AG09309 (cell line): ENCODE data around the gene MATN4.

Source experiments
- DNase-seq: peaks from one replicate; pipeline ENCODE4 v3.0.0-alpha.2; 2010; ENCODE audit warnings: low read depth
- H3K4me3 ChIP-seq: 2 replicates; pipeline ENCODE4 v1.5.1; 2011; ENCODE audit warnings: mild to moderate bottlenecking, low read depth, low read length, moderate library complexity; ENCODE audit not compliant: control insufficient read depth
- TF ChIP-seq, protein P1 (sequence below): IDR thresholded peaks from 2 replicates; pipeline ENCODE4 v1.5.1; 2011; ENCODE audit warnings: mild to moderate bottlenecking, low read depth, low read length, inconsistent platforms; ENCODE audit not compliant: insufficient read depth, control insufficient read depth; ENCODE audit errors: missing control alignments

MATN4 gene

DNA sequence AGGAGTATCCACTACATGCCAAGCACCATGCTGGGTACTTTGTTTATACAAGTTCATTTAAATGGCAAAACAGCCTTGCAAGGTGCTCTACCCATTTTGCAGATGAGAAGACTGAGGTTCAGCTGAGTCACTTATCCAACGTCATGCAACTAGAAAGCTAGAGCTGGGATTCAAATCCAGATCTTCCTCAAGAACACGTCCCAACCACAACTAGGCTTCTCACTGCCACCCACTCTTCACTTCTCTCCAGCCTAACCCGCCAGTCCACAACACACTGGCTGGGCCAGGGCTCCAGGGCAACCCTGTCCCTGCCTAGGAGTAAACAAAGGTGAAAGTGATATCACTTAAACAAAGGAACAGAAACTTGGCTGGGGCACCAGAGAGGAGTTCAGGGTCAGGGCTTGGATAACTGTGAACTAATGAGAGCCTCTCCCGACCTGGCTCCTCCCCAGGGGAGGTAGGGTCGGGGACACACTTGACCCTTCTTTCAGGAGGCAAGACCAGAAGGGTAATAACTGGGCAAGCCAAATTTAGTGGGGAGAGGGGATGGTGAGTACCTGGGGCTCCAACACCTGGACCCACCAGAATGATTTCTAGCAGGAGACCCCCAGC, 32.2 kb upstream of the MATN4 start:
- DNase-seq, result no peak
- H3K4me3 ChIP-seq, result no peak overlapping the region
- TF ChIP-seq, protein P1, sequence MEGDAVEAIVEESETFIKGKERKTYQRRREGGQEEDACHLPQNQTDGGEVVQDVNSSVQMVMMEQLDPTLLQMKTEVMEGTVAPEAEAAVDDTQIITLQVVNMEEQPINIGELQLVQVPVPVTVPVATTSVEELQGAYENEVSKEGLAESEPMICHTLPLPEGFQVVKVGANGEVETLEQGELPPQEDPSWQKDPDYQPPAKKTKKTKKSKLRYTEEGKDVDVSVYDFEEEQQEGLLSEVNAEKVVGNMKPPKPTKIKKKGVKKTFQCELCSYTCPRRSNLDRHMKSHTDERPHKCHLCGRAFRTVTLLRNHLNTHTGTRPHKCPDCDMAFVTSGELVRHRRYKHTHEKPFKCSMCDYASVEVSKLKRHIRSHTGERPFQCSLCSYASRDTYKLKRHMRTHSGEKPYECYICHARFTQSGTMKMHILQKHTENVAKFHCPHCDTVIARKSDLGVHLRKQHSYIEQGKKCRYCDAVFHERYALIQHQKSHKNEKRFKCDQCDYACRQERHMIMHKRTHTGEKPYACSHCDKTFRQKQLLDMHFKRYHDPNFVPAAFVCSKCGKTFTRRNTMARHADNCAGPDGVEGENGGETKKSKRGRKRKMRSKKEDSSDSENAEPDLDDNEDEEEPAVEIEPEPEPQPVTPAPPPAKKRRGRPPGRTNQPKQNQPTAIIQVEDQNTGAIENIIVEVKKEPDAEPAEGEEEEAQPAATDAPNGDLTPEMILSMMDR, result no peak

DNA sequence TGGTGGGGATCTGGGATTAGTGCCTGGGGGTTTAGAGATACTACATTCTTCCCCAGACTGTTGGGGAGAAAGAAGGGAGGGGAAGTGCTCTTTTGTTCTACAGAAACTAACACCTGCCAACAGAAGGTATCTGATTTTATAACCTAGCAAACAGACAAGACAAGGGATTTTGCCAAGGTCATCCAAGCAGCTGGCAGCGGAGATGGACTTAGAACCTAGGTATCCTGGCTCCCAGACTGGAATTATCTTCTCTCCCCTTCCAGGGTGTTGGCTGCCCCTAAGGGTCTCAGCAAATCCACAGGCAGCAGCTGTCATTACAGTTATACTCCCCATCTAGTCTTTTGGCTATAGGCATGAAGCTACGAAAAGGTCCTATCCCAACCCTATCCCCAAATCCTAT, 31.7 kb upstream of the MATN4 start:
- TF ChIP-seq, protein P1, result no peak
- DNase-seq, result no peak
- H3K4me3 ChIP-seq, result no peak overlapping the region

DNA sequence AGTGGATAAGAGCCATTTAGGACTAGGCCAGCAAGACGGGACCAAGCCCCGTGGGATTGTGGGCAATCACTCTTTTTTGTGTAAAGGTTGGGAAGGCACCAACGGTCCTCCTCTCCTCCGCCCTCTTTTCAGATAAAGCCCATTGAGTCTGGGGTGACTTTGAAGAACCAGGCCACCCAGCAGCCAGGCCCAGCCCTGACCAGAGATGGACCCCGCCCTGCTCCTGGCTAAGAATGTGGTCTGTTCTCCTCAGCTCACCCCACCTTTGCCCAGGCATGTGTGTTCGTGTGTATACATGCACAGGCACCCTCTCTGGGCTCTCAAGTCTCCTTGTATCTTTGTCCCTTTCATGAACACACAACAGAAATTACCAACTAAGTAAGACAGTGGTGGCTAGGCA, 31.0 kb upstream of the MATN4 start:
- TF ChIP-seq, protein P1, result no peak
- no peak overlapping the region for H3K4me3 ChIP-seq

DNA sequence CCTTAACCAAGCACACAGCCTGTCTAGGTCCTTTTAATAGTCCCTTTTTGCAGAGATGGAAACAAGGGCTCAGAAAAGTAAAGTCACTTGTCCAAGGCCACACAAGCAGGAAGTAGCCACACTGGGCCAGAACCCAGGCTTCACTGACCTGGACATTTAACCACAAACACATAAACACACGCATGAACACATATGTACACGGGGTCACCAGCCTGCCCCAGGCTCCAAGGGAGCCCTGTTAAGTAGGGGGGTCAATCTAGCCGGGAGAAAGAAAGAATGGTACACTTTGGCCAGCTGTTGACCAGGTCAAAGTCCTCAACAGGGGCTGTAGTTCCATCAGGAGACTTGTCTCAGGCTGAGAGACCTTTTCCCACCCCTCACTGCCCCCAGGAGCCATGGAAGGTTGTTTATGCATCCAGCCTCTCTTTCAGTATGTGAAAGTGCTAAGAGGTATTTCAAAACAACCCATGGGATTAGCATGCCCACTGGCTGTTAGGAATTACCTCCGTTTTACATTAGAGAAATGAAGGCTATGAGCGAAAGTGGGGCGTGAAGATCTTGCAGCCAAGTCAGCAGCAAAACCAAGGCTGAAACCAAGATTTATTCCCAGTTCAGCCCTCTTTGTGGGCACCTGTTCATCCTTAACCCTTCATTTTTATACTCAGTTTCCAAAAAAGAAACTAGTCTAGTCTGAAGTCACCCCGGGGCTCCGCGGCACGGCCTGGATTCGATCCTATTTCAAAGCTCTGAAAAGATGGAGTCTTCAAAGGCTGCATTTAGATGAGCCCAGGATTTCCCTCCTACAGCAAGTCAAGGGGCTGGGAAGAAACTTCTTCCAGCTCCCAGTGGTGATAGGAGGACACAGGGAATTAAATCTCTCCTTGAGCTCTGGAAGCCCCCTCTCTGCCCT, 30.3 kb upstream of the MATN4 start:
- TF ChIP-seq, protein P1, result no peak
- DNase-seq, result no peak
- no peak overlapping the region for H3K4me3 ChIP-seq

More for the DNA sequence above, 31.0 kb upstream of the MATN4 start:
- no peak for DNase-seq

DNA sequence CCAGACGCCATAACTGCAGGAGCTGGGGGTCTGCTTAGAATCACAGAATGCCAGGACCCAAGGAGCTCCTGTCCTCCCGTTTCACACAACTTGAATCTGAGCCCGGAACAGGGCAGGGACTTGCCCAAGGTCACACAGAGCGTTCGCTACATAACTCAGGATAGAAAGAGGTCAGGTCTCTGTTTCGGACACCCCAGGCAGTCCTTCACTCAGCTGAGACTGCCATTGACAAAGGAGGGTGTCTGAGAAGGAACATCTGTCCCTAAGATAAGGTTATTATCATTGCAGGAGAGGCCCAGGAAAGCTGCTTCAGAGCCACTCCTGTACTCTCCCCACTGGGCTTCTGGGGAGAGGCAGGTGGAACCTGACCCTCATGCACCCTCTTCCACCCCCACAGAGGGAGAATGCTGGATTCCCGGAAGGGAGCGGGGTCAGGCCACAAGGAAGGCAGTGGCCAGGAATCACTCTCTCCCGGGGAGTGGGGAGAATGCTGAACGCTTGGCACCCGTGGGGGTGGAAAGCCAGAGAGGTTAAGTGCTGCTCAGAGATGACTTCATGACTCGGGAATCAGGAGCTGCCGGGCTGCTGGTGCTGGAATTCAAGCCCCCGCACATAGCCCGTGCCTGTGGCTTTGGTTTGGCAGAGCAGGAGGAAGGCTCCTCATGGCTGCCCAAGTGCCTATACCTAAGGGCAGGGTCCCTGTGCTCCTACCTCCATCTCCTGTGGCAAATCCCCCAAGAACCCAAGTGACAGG, 29.4 kb upstream of the MATN4 start:
- DNase-seq, result peak; percentile 78
- H3K4me3 ChIP-seq, result no peak overlapping the region
- TF ChIP-seq, protein P1, result no peak

DNA sequence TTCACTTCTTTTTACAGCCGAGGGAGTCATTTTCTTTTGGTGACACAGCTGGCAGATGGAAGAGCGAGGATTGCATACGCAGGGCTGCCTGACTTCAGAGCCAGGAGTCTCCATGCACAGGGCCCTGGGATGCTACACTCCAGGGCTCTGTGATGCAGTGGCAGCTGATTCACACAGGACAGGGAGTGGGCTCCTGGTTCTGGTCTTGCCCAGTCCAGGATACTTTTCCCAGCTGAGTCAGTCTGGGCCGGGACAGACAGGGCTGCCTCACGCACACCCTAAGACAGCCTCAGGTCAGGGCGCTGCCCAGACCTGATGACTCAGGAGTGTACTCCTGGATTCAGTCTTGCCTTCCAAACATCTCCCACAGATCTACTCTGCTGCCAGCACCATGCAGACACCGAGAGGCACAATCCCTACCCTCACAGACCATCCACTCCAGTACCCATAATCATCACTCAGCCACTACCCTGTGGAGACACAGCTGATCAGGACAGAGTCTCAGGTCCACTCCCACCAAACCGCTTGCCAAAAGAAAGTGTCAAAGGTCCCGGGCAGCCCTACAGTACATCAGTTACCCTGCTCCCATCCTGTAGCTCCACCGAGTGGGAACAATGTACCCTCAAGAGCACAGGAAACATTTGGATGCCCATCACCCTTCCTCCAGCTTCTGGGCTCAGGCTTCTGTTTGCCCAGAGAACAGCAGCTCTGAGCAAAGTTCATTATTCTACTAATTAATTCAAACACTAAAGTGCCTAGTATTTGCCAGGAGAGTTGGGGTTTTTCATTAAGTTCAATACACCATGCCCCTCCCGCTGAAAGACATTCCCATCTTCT, 28.6 kb upstream of the MATN4 start:
- no peak overlapping the region for H3K4me3 ChIP-seq
- peak; percentile 93 for DNase-seq

More for the DNA sequence above, 28.6 kb upstream of the MATN4 start:
- TF ChIP-seq, protein P1, result no peak
